Cortex of kidney (tissue), 1 donor: ENCODE data around the gene CASS4.
"Not testable (repeated sequence)": the region's sequence is repeated elsewhere in the genome, so short reads cannot be mapped to it uniquely, and the experiment has no call there.

ENCODE experiments used
- DNase-seq: peaks from one replicate; lab custom pipeline; 2025; lab: John Stamatoyannopoulos, UW

The CASS4 gene

GRCh38 chr20:56411759-56412472, at the start of gene CASS4:
CASS4 (plus strand) TSS chr20:56412260; CDS start chr20:56412459, 199 bp downstream.
- no peak for DNase-seq

GRCh38 chr20:56362833-56363413, 49.1 kb upstream of the CASS4 start:
- DNase-seq = no peak

- DNase-seq = no peak
These were observed 48.6 kb upstream of the CASS4 start for GRCh38 chr20:56363491-56363890.

- DNase-seq = no peak
These were observed 43.5 kb upstream of the CASS4 start for GRCh38 chr20:56368351-56369134.

GRCh38 chr20:56369179-56369578, 42.9 kb upstream of the CASS4 start:
- DNase-seq = no peak

- no peak for DNase-seq
These were observed 40.1 kb upstream of the CASS4 start for GRCh38 chr20:56371977-56372376.

- DNase-seq = no peak
These were observed 39.2 kb upstream of the CASS4 start for GRCh38 chr20:56372850-56373249.

GRCh38 chr20:56373942-56374341, 38.1 kb upstream of the CASS4 start:
- no peak for DNase-seq

GRCh38 chr20:56376331-56376730, 35.7 kb upstream of the CASS4 start:
- no peak for DNase-seq

- no peak for DNase-seq
These were observed 33.7 kb upstream of the CASS4 start for GRCh38 chr20:56378386-56378785.

GRCh38 chr20:56380375-56380774, 31.7 kb upstream of the CASS4 start:
- no peak for DNase-seq

GRCh38 chr20:56381501-56381900, 30.6 kb upstream of the CASS4 start:
- DNase-seq = no peak

- DNase-seq = no peak
These were observed 29.4 kb upstream of the CASS4 start for GRCh38 chr20:56382696-56383095.

GRCh38 chr20:56383334-56383733, 28.7 kb upstream of the CASS4 start:
- DNase-seq = no peak

- no peak for DNase-seq
These were observed 26.9 kb upstream of the CASS4 start for GRCh38 chr20:56385130-56385529.

- DNase-seq = no peak
These were observed 25.8 kb upstream of the CASS4 start for GRCh38 chr20:56386219-56386618.

- DNase-seq = no peak
These were observed 23.2 kb upstream of the CASS4 start for GRCh38 chr20:56388882-56389281.

GRCh38 chr20:56389807-56390206, 22.3 kb upstream of the CASS4 start:
- no peak for DNase-seq

GRCh38 chr20:56390396-56390795, 21.7 kb upstream of the CASS4 start:
- DNase-seq = not testable (repeated sequence)

- DNase-seq = no peak
These were observed 21.0 kb upstream of the CASS4 start for GRCh38 chr20:56391037-56391436.

- no peak for DNase-seq
These were observed 20.4 kb upstream of the CASS4 start for GRCh38 chr20:56391596-56392131.

- no peak for DNase-seq
These were observed 19.8 kb upstream of the CASS4 start, which contains the start of the genes AURKA and CSTF1 for GRCh38 chr20:56392132-56392880. AURKA (minus strand) TSS chr20:56392215; CDS start chr20:56388197, 4,018 bp downstream. CSTF1 (plus strand) TSS chr20:56392645; CDS start chr20:56395553, 2,908 bp downstream.
